B cell (primary cell): ENCODE measurements around the gene DDR2.
"Not testable (repeated sequence)": the region's sequence is repeated elsewhere in the genome, so short reads cannot be mapped to it uniquely, and the experiment has no call there.

Experiments
- EZH2 ChIP-seq: IDR thresholded peaks from 2 replicates; pipeline ENCODE4 v1.6.1; 2012; ENCODE audit warnings: borderline replicate concordance, low read depth, mild to moderate bottlenecking, moderate library complexity, low read length; ENCODE audit not compliant: insufficient read depth, poor library complexity, severe bottlenecking
- TF ChIP-seq, protein P1 (sequence below): fragments of 200-600 bp; IDR thresholded peaks from one replicate; pipeline ENCODE4 v1.8.0; 2022; ENCODE audit warnings: antibody characterized with exemption, mild to moderate bottlenecking

DNA sequence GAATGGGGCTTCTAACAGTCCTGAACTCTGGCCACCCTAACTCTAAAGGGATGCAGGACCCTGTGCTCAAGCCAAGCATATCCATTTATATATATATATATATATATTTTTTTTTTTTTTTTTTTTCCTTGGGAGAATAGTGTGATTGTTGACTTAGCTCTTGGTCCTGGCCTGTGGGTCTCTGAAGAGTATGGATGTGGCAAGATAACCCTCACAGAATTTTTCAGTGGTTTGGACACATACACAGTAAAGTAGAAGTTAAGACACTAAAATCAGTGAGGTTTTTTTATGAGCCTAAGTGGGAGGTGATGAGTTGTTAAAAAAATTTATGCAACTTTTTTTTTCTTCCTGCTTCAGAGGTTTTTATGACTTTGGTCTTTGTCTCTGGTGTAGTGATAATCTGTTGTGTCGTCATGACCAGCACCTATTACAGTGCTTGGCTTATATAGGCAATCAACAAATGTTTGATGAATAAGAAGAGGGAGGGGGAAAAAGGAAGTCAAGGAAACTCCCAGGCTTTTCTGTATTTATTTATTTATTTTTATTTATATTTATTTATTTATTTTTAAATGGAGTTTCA, 97.0 kb downstream of the DDR2 start:
- TF ChIP-seq, protein P1, sequence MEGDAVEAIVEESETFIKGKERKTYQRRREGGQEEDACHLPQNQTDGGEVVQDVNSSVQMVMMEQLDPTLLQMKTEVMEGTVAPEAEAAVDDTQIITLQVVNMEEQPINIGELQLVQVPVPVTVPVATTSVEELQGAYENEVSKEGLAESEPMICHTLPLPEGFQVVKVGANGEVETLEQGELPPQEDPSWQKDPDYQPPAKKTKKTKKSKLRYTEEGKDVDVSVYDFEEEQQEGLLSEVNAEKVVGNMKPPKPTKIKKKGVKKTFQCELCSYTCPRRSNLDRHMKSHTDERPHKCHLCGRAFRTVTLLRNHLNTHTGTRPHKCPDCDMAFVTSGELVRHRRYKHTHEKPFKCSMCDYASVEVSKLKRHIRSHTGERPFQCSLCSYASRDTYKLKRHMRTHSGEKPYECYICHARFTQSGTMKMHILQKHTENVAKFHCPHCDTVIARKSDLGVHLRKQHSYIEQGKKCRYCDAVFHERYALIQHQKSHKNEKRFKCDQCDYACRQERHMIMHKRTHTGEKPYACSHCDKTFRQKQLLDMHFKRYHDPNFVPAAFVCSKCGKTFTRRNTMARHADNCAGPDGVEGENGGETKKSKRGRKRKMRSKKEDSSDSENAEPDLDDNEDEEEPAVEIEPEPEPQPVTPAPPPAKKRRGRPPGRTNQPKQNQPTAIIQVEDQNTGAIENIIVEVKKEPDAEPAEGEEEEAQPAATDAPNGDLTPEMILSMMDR: not testable (repeated sequence)
- TF ChIP-seq EZH2: not testable (repeated sequence)
